ENCODE results near the gene TXNIP. TPM values are rescaled to one million over a fixed set of nuclear protein-coding genes. Genes with fewer than 3 reads are reported as not detected.
"Not testable (repeated sequence)": the region's sequence is repeated elsewhere in the genome, so short reads cannot be mapped to it uniquely, and the experiment has no call there.

Gene TXNIP
- total RNA-seq, 1 experiment from 2014 or later = 2.5 TPM

DNA sequence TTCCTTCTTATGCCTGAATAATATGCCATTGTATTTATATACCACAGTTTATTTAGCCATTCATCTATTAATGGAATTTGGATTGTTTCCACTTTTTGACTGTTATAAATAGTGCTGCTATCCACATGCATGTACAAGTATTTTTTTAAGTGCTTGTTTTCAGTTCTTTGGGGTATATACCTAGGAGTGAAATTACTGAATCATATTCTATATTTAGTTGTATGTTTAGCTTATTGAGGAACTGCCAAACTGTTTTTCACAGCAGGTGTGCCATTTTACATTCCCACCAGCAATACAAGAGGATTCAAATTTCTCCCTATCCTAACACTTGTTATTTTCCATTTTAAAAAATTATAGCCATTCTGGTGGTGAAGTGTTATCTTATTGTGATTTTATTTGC is 32.7 kb upstream of the TXNIP start:
- ChIA-PET POLR2A (interaction anchor here (1.0 kb wide), 1 partner anchor 8 kb away, joined by 4 read pairs; no protein-coding TSS in a partner anchor), CTCF (no interaction called here)

DNA sequence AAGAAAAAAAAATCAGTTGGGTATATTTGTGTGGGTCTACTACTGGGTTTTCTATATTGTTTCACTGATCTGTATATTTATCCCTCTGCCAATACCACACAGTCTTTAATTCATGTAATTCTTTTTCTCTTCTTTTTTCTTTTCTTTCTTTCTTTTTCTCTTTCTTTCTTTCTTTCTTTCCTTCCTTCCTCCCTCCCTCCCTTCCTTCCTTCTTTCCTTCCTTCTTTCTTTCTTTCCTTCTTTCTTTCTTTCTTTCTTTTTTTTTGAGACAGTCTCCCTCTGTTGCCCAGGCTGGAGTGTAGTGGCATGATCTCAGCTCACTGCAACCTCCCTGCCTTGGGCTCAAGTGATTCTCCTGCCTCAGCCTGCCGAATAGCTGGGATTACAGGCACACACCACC is 30.3 kb upstream of the TXNIP start:
- H2AFZ ChIP-seq (ENCODE audit: low read depth, low read length, poor library complexity, severe bottlenecking); intact Hi-C loops (cut with micrococcal nuclease); H3K9me2 ChIP-seq (ENCODE audit: insufficient read depth); H3K36me3 ChIP-seq (ENCODE audit: control insufficient read depth in 1 of 2, insufficient read depth in 2 of 2, low read length in 2 of 2); H3K9ac ChIP-seq (ENCODE audit: low read length); BruUV-seq (replicated peaks); H4K20me1 ChIP-seq (ENCODE audit: insufficient read depth); H3K27ac ChIP-seq (ENCODE audit: low read depth, low read length); H3K9me3 ChIP-seq (ENCODE audit: control insufficient read depth in 1 of 2, insufficient read depth in 1 of 2, low read depth in 1 of 2, low read length in 2 of 2); H3K27me3 ChIP-seq (ENCODE audit: insufficient read depth, low read length); H3K4me2 ChIP-seq (ENCODE audit: low read length); H3K4me3 ChIP-seq (replicated peaks in 1 of 2; ENCODE audit: low read depth in 1 of 2, low read length in 2 of 2); ATAC-seq; RAD21 ChIA-PET (ENCODE audit: low non-redundant PET in 1 of 2, low total read pairs in 2 of 2, uncharacterized antibody in 2 of 2, unreplicated experiment in 2 of 2); DNase-seq (ENCODE audit: low read depth, low spot score); H3K79me2 ChIP-seq (ENCODE audit: insufficient read depth, low read length); H3K4me1 ChIP-seq (ENCODE audit: control insufficient read depth in 1 of 2, insufficient read depth in 2 of 2, low read length in 2 of 2): not testable (repeated sequence)
- ChIA-PET CTCF (interaction anchor here (1.8 kb wide), 1 partner anchor 9 kb away, joined by 5 read pairs; no protein-coding TSS in a partner anchor), POLR2A (interaction anchor here (1.3 to 2.9 kb wide), 2 partner anchors 10 to 12 kb away, joined by 3 to 11 read pairs; no protein-coding TSS in a partner anchor)

More for the DNA sequence above, 32.7 kb upstream of the TXNIP start:
- Histone ChIP-seq H3K4me3 (replicated peaks in 1 of 2; ENCODE audit: low read depth in 1 of 2, low read length in 2 of 2) (no peak overlapping the region), H3K79me2 (ENCODE audit: insufficient read depth, low read length) (no peaks in the 10 kb centered on the region), H3K9me3 (ENCODE audit: control insufficient read depth in 1 of 2, insufficient read depth in 1 of 2, low read depth in 1 of 2, low read length in 2 of 2) (no peaks in the 10 kb centered on the region), H3K27me3 (ENCODE audit: insufficient read depth, low read length) (no peaks in the 10 kb centered on the region), H3K36me3 (ENCODE audit: control insufficient read depth in 1 of 2, insufficient read depth in 2 of 2, low read length in 2 of 2) (no peaks in the 10 kb centered on the region), H3K9me2 (ENCODE audit: insufficient read depth) (no peaks in the 10 kb centered on the region), H3K4me1 (ENCODE audit: control insufficient read depth in 1 of 2, insufficient read depth in 2 of 2, low read length in 2 of 2) (no peaks in the 10 kb centered on the region; a peak in 1 of 4 replicates), H3K27ac (ENCODE audit: low read depth, low read length) (no peak overlapping the region), H3K9ac (ENCODE audit: low read length) (no peak overlapping the region), H3K4me2 (ENCODE audit: low read length) (no peak overlapping the region), H2AFZ (ENCODE audit: low read depth, low read length, poor library complexity, severe bottlenecking) (no peak overlapping the region), H4K20me1 (ENCODE audit: insufficient read depth) (no peaks in the 10 kb centered on the region)
- no TSS peak for BruUV-seq (replicated peaks)
- DNase-seq (ENCODE audit: low read depth, low spot score) (no peak), ATAC-seq (no peak)
- TF ChIP-seq ZNF274 (IDR thresholded peaks at IDR 0.05; ENCODE audit: low read depth, low read length) = no peak
- TF ChIP-seq, protein P1, sequence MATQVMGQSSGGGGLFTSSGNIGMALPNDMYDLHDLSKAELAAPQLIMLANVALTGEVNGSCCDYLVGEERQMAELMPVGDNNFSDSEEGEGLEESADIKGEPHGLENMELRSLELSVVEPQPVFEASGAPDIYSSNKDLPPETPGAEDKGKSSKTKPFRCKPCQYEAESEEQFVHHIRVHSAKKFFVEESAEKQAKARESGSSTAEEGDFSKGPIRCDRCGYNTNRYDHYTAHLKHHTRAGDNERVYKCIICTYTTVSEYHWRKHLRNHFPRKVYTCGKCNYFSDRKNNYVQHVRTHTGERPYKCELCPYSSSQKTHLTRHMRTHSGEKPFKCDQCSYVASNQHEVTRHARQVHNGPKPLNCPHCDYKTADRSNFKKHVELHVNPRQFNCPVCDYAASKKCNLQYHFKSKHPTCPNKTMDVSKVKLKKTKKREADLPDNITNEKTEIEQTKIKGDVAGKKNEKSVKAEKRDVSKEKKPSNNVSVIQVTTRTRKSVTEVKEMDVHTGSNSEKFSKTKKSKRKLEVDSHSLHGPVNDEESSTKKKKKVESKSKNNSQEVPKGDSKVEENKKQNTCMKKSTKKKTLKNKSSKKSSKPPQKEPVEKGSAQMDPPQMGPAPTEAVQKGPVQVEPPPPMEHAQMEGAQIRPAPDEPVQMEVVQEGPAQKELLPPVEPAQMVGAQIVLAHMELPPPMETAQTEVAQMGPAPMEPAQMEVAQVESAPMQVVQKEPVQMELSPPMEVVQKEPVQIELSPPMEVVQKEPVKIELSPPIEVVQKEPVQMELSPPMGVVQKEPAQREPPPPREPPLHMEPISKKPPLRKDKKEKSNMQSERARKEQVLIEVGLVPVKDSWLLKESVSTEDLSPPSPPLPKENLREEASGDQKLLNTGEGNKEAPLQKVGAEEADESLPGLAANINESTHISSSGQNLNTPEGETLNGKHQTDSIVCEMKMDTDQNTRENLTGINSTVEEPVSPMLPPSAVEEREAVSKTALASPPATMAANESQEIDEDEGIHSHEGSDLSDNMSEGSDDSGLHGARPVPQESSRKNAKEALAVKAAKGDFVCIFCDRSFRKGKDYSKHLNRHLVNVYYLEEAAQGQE (IDR thresholded peaks at IDR 0.05; ENCODE audit: low read depth) = no peak
- TF ChIP-seq EZH2phosphoT487 (IDR thresholded peaks at IDR 0.05; ENCODE audit: borderline replicate concordance) = no peak
- TF ChIP-seq CBX3 (IDR thresholded peaks at IDR 0.05; ENCODE audit: low read depth) = no peak
- TF ChIP-seq ELF1 (IDR thresholded peaks at IDR 0.05; ENCODE audit: borderline replicate concordance, low read depth) = no peak
- no peak for TF ChIP-seq RAD21 (IDR thresholded peaks at IDR 0.05; ENCODE audit: low read depth)
- TF ChIP-seq FOSL1 (IDR thresholded peaks at IDR 0.05; ENCODE audit: low read depth) = no peak
- no peak for TF ChIP-seq JUND (IDR thresholded peaks at IDR 0.05)
- no peak for TF ChIP-seq CEBPB (IDR thresholded peaks at IDR 0.05; ENCODE audit: low read depth)
- TF ChIP-seq SIN3A (IDR thresholded peaks at IDR 0.05; ENCODE audit: low read depth) = no peak
- TF ChIP-seq SP1 (IDR thresholded peaks at IDR 0.05; ENCODE audit: low read depth) = no peak
- TF ChIP-seq ZFX (IDR thresholded peaks at IDR 0.05) = no peak
- RAD21 ChIA-PET (ENCODE audit: low non-redundant PET in 1 of 2, low total read pairs in 2 of 2, uncharacterized antibody in 2 of 2, unreplicated experiment in 2 of 2) = no interaction called here
- intact Hi-C loops (cut with micrococcal nuclease) = no loop called here

DNA sequence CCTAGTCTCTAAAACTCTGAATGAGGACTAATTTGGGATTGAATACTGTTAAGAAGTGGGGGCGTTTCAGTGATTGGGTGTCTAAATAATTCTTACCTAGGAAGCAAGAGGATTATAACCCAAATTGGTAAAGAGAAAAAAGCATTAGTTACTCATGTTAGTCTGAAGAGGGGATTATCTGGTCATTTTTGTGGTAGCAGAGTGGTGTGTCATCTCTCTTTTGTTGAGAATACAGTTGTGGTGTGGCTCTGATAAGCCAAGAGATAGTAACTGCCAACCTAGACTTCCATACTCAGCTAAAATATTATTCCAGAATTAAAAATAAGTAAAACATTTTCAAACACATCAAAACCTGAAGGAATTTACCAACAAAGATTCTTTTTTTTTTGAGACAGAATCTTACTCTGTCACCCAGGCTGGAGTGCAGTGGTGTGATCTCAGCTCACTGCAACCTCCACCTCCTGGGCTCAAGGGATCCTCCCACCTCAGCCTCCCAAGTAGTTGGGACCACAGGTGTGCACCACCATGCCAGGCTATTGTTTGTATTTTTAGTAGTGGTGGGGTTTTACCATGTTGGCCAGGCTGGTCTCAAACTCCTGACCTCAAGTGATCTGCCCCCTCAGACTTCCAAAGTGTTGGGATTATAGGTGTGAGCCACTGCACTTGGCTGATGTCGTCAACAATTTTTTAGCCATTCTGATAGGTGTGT is 29.6 kb upstream of the TXNIP start:
- H4K20me1 ChIP-seq (ENCODE audit: insufficient read depth); H3K9ac ChIP-seq (ENCODE audit: low read length); H3K9me3 ChIP-seq (ENCODE audit: control insufficient read depth in 1 of 2, insufficient read depth in 1 of 2, low read depth in 1 of 2, low read length in 2 of 2); H3K9me2 ChIP-seq (ENCODE audit: insufficient read depth); H3K27me3 ChIP-seq (ENCODE audit: insufficient read depth, low read length); H3K4me3 ChIP-seq (replicated peaks in 1 of 2; ENCODE audit: low read depth in 1 of 2, low read length in 2 of 2); H3K36me3 ChIP-seq (ENCODE audit: control insufficient read depth in 1 of 2, insufficient read depth in 2 of 2, low read length in 2 of 2); H2AFZ ChIP-seq (ENCODE audit: low read depth, low read length, poor library complexity, severe bottlenecking); BruUV-seq (replicated peaks); ATAC-seq; intact Hi-C loops (cut with micrococcal nuclease); DNase-seq (ENCODE audit: low read depth, low spot score); RAD21 ChIA-PET (ENCODE audit: low non-redundant PET in 1 of 2, low total read pairs in 2 of 2, uncharacterized antibody in 2 of 2, unreplicated experiment in 2 of 2); H3K4me2 ChIP-seq (ENCODE audit: low read length); H3K4me1 ChIP-seq (ENCODE audit: control insufficient read depth in 1 of 2, insufficient read depth in 2 of 2, low read length in 2 of 2); H3K27ac ChIP-seq (ENCODE audit: low read depth, low read length); H3K79me2 ChIP-seq (ENCODE audit: insufficient read depth, low read length): not testable (repeated sequence)
- CTCF ChIA-PET = interaction anchor here (1.1 to 1.8 kb wide), 2 partner anchors 10 to 19 kb away, joined by 3 to 5 read pairs; no protein-coding TSS in a partner anchor
- POLR2A ChIA-PET = interaction anchor here (1.3 to 2.9 kb wide), 2 partner anchors 11 to 12 kb away, joined by 3 to 11 read pairs; no protein-coding TSS in a partner anchor
